PFSK-1 (cell line): ENCODE measurements around the gene WBP1.

ENCODE experiments used
- FOXP2 ChIP-seq: optimal IDR thresholded peaks from 2 replicates; pipeline ENCODE3; 2011; ENCODE audit warnings: borderline replicate concordance, control low read depth, inconsistent platforms; ENCODE audit not compliant: insufficient read depth; ENCODE audit errors: extremely low read length, extremely low read depth
- POLR2AphosphoS5 ChIP-seq: IDR thresholded peaks from 2 replicates; pipeline ENCODE4 v1.6.1; 2012; ENCODE audit warnings: low read depth, mild to moderate bottlenecking, control low read depth, low read length, moderate library complexity
- SIN3A ChIP-seq: IDR thresholded peaks from 2 replicates; pipeline ENCODE4 v1.6.1; 2012; ENCODE audit warnings: mild to moderate bottlenecking, low read length, moderate library complexity, borderline replicate concordance; ENCODE audit not compliant: insufficient read depth
- TAF1 ChIP-seq: IDR thresholded peaks from 2 replicates; pipeline ENCODE4 v1.6.1; 2012; ENCODE audit warnings: low read length, control low read depth, borderline replicate concordance; ENCODE audit not compliant: insufficient read depth
- TF ChIP-seq, protein P1 (sequence below), 2 experiments: IDR thresholded peaks; 2 replicates each; pipeline versions ENCODE4 v1.6.1 to v1.8.0; 2011 to 2012; ENCODE audit warnings: low read depth in 2 of 2, low read length in 2 of 2, control low read depth in 1 of 2, inconsistent platforms in 1 of 2, mild to moderate bottlenecking in 1 of 2, moderate library complexity in 1 of 2; ENCODE audit not compliant: insufficient read depth in 1 of 2

DNA sequence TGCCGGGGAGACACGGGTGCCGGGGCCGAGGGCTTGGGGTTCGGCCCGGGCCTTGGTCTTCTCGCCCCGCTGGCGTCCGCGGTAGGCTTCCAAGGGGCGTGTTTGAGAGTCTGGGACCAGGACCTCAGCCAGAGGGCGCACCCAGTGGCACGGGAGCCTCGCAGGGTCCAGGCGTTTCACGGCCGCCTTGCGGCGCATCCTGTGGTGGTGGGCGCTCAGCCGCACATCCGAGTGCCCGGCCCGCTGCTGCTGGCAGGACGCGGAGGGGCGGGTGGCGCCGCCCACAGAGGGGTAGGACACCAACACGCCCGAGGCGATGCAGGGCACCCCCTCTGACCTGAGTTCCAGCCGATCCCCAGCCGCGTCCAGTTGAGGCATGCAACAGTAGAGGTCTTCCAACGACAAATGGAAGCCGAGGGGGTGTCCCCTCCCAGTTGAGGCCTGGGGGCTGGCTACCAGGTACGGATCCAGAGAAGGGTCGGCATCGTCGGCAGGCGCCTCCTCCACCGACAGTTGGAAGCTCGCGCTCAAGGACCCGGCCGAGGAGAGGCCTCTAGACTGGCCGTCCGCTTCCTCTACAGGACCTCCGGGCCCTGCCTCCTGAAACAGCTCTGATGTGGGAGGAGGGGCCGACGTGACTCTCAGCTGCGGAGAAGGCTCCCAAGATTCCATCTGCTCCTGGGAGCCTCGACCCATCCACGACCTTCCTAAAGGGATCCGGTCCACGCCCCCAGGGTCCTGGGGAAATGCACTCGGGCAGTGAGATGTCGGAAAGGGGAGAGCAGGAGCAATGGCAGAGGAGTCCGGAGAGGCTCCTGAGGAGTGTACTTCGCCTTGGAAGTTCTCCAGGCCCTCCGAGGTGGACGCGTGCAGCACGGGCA lies 43.1 kb upstream of the WBP1 start:
- TF ChIP-seq POLR2AphosphoS5 = no peak
- TF ChIP-seq TAF1 = no peak
- no peak for TF ChIP-seq SIN3A
- TF ChIP-seq FOXP2 = no peak
- TF ChIP-seq, protein P1, sequence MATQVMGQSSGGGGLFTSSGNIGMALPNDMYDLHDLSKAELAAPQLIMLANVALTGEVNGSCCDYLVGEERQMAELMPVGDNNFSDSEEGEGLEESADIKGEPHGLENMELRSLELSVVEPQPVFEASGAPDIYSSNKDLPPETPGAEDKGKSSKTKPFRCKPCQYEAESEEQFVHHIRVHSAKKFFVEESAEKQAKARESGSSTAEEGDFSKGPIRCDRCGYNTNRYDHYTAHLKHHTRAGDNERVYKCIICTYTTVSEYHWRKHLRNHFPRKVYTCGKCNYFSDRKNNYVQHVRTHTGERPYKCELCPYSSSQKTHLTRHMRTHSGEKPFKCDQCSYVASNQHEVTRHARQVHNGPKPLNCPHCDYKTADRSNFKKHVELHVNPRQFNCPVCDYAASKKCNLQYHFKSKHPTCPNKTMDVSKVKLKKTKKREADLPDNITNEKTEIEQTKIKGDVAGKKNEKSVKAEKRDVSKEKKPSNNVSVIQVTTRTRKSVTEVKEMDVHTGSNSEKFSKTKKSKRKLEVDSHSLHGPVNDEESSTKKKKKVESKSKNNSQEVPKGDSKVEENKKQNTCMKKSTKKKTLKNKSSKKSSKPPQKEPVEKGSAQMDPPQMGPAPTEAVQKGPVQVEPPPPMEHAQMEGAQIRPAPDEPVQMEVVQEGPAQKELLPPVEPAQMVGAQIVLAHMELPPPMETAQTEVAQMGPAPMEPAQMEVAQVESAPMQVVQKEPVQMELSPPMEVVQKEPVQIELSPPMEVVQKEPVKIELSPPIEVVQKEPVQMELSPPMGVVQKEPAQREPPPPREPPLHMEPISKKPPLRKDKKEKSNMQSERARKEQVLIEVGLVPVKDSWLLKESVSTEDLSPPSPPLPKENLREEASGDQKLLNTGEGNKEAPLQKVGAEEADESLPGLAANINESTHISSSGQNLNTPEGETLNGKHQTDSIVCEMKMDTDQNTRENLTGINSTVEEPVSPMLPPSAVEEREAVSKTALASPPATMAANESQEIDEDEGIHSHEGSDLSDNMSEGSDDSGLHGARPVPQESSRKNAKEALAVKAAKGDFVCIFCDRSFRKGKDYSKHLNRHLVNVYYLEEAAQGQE (IDR thresholded peaks at IDR 0.05; ENCODE audit: insufficient read depth in 1 of 2, low read depth in 2 of 2, low read length in 2 of 2) = no peak
